Transverse colon (tissue), 4 donors: ENCODE results near the gene MFRP. TPM values are rescaled to one million over a fixed set of nuclear protein-coding genes. Genes with fewer than 3 reads are reported as not detected.

Experiments
- DNase-seq: peaks from one replicate; pipeline ENCODE4 v3.0.0-alpha.2; 2019
- H3K27ac ChIP-seq, 4 donors: fragments of 200-600 bp; sonication (generic); 2 replicates each; pipeline ENCODE4 v1.5.1; 2016 to 2018; ENCODE audit warnings: inconsistent platforms in 4 of 4
- H3K27me3 ChIP-seq: fragments of 200-600 bp; sonication (generic); 2 replicates; pipeline ENCODE4 v1.5.1; 2017; ENCODE audit warnings: inconsistent platforms
- H3K36me3 ChIP-seq, 4 donors: fragments of 200-600 bp; sonication (generic); 2 replicates each; pipeline ENCODE4 v1.5.1; 2017 to 2019; ENCODE audit warnings: inconsistent platforms in 4 of 4
- H3K4me1 ChIP-seq, 4 donors: fragments of 200-600 bp; sonication (generic); 2 replicates each; pipeline ENCODE4 v1.5.1; 2017 to 2020; ENCODE audit warnings: inconsistent platforms in 4 of 4
- H3K4me3 ChIP-seq, 4 donors: fragments of 200-600 bp; sonication (generic); 1 replicate in 1 of 4; 2 replicates in 3 of 4; pipeline versions ENCODE4 v1.5.1 to v1.6.1; 2017 to 2019; ENCODE audit warnings: inconsistent platforms in 4 of 4
- H3K9me3 ChIP-seq, 2 donors: fragments of 200-600 bp; sonication (generic); 2 replicates each; pipeline ENCODE4 v1.5.1; 2017 to 2019; ENCODE audit warnings: inconsistent platforms in 2 of 2
- CTCF ChIP-seq, 5 experiments: fragments of 200-600 bp in 3 of 5; fragments of 450-650 bp in 2 of 5; sonication (generic) in 3 of 5; IDR thresholded peaks; 1 replicate in 2 of 5; 2 replicates in 3 of 5; pipeline ENCODE4 v1.5.1; 2016 to 2017; ENCODE audit warnings: antibody characterized with exemption in 5 of 5, inconsistent platforms in 3 of 5, mild to moderate bottlenecking in 2 of 5, moderate library complexity in 1 of 5
- EP300 ChIP-seq: sonication (generic); formaldehyde crosslinking; IDR thresholded peaks from one replicate; pipeline ENCODE4 v1.6.1; 2017; ENCODE audit warnings: antibody characterized with exemption, low read depth
- POLR2A ChIP-seq: fragments of 450-650 bp; IDR thresholded peaks from one replicate; pipeline ENCODE4 v1.6.1; 2016; ENCODE audit warnings: antibody characterized with exemption, mild to moderate bottlenecking, moderate library complexity
- POLR2AphosphoS5 ChIP-seq, 3 donors: sonication (generic); formaldehyde crosslinking; IDR thresholded peaks; one replicate each; pipeline ENCODE4 v1.6.1; 2016; ENCODE audit warnings: antibody characterized with exemption in 3 of 3
- WGBS, 2 donors: methylation state at CpG; one replicate each; pipeline ENCODE4 v1.1.5; 2018; ENCODE audit warnings: low coverage in 1 of 2; 5-methylcytosine and 5-hydroxymethylcytosine counted together
- in situ Hi-C, 4 donors: fragments of 200-750 bp; cut with MboI; loops; one replicate each; pipeline versions ENCODE4 v1.15.0 to v1.15.1; 2017; ENCODE audit warnings: low sequenced_read_pairs in 3 of 4, low pct_ligation_motif_present in 1 of 4, low pct_unique_long_range_greater_than_20kb in 1 of 4
- intact Hi-C: fragments of 100-400 bp; cut with DNase I; formaldehyde crosslinking; loops from one replicate; pipeline ENCODE4 v1.15.1; 2023; ENCODE audit warnings: low total_unique reads
- total RNA-seq, 4 donors: library from RNA; depleted of rRNA; stranded (reverse); fragments of >200 nt; gene quantifications; one replicate each; pipeline ENCODE4 v1.1.0, GENCODE V29; 2016

Gene MFRP
- total RNA-seq, 4 donors from 2014 or later, result 0.32 TPM; not detected in 3

GRCh38 chr11:119365071-119365591 is 18.6 kb upstream of the MFRP start:
- no peaks in the 10 kb centered on the region for H3K36me3 ChIP-seq
- no peak overlapping the region for H3K4me3 ChIP-seq
- 66% methylated on average over 6 of the region's 6 CpGs; no CpG with 5 or more reads in 1 of the 2 donors for WGBS, 2 donors
- intact Hi-C loops, result no loop called here
- TF ChIP-seq CTCF (IDR thresholded peaks at IDR 0.05), result no peak
- TF ChIP-seq EP300, result no peak
- no peak for TF ChIP-seq POLR2A
- TF ChIP-seq POLR2AphosphoS5 (IDR thresholded peaks at IDR 0.05), result no peak
- peaks cover 51 to 87% (median 78%) of the 10 kb centered on the region in 4 donors for H3K4me1 ChIP-seq
- no peaks in the 10 kb centered on the region for H3K9me3 ChIP-seq
- peak overlapping the region; percentile 80 to 88 (median 86) for H3K27ac ChIP-seq
- DNase-seq, result no peak
- in situ Hi-C loops, result no loop called here
- H3K27me3 ChIP-seq, result peaks cover 14% of the 10 kb centered on the region

GRCh38 chr11:119363851-119364590 is 17.5 kb upstream of the MFRP start:
- DNase-seq, result peak; percentile 68
- 6% methylated on average over 50 of the region's 88 CpGs; no CpG with 5 or more reads in 1 of the 2 donors for WGBS, 2 donors
- Histone ChIP-seq H3K36me3 (no peaks in the 10 kb centered on the region), H3K9me3 (no peaks in the 10 kb centered on the region), H3K4me3 (peak overlapping the region; percentile 40 to 61 (median 46)), H3K27ac (peak overlapping the region; percentile 80 to 88 (median 86)), H3K4me1 (peaks cover 43 to 77% (median 67%) of the 10 kb centered on the region in 4 donors), H3K27me3 (peaks cover 14% of the 10 kb centered on the region)
- in situ Hi-C loops, result no loop called here
- TF ChIP-seq EP300 (no peak), POLR2AphosphoS5 (IDR thresholded peaks at IDR 0.05) (peak in 1 of 3 donors; percentile 46)
- intact Hi-C loops, result no loop called here

- H3K4me1 ChIP-seq, result peaks cover 35 to 69% (median 60%) of the 10 kb centered on the region in 4 donors
- in situ Hi-C loops, result no loop called here
- no peak for DNase-seq
- 30 to 46% methylated on average over 2 to 42 of the region's 44 CpGs for WGBS, 2 donors
- H3K36me3 ChIP-seq, result no peaks in the 10 kb centered on the region
- intact Hi-C loops, result no loop called here
- no peaks in the 10 kb centered on the region for H3K9me3 ChIP-seq
- TF ChIP-seq EP300, result no peak
- TF ChIP-seq POLR2AphosphoS5 (IDR thresholded peaks at IDR 0.05), result no peak
- no peak for TF ChIP-seq POLR2A
- TF ChIP-seq CTCF (IDR thresholded peaks at IDR 0.05), result no peak
- peaks cover 14% of the 10 kb centered on the region for H3K27me3 ChIP-seq
- peak overlapping the region; percentile 80 to 88 (median 86) for H3K27ac ChIP-seq
- peak overlapping the region; percentile 40 to 61 (median 46) for H3K4me3 ChIP-seq
Observed at GRCh38 chr11:119363081-119363850, 16.8 kb upstream of the MFRP start.

GRCh38 chr11:119362741-119363080 is 16.2 kb upstream of the MFRP start:
- Histone ChIP-seq H3K27me3 (peaks cover 14% of the 10 kb centered on the region), H3K27ac (peak overlapping the region; percentile 80 to 88 (median 86)), H3K4me3 (peak overlapping the region in 3 of 4 donors; percentile 40 to 61 (median 49)), H3K4me1 (peaks cover 29 to 64% (median 54%) of the 10 kb centered on the region in 4 donors), H3K9me3 (no peaks in the 10 kb centered on the region), H3K36me3 (no peaks in the 10 kb centered on the region)
- in situ Hi-C loops (no loop called here), intact Hi-C loops (no loop called here)
- TF ChIP-seq POLR2A (no peak), POLR2AphosphoS5 (IDR thresholded peaks at IDR 0.05) (no peak), EP300 (no peak), CTCF (IDR thresholded peaks at IDR 0.05) (no peak)
- WGBS, 2 donors, result 88 to 100% methylated on average over 2 to 5 of the region's 5 CpGs
- DNase-seq, result no peak
